Right cardiac atrium (tissue), 5 donors: Measurements from ENCODE around the gene BICD2. TPM values are rescaled to one million over a fixed set of nuclear protein-coding genes. Genes with fewer than 3 reads are reported as not detected.

ENCODE experiments used
- ATAC-seq, 2 donors: fragments of 200-7000 bp; cut with Tn5 transposase; one replicate each; pipeline versions ENCODE4 v1.8.0 to v1.9.1; 2020; ENCODE audit warnings: moderate library complexity in 2 of 2, mild to moderate bottlenecking in 1 of 2
- DNase-seq, 3 donors: peaks; one replicate each; pipeline ENCODE4 v3.0.0-alpha.2; 2020
- H3K27ac ChIP-seq: one replicate; pipeline ENCODE4 v1.5.1; 2013; ENCODE audit warnings: mild to moderate bottlenecking, low read length, control low read depth, moderate library complexity
- H3K27me3 ChIP-seq: one replicate; pipeline ENCODE4 v1.6.1; 2013; ENCODE audit not compliant: control insufficient read depth, insufficient read depth
- H3K4me1 ChIP-seq: one replicate; pipeline ENCODE4 v1.6.1; 2013; ENCODE audit warnings: low read length; ENCODE audit not compliant: control insufficient read depth, insufficient read depth
- H3K4me3 ChIP-seq: one replicate; pipeline ENCODE4 v1.5.1; 2013; ENCODE audit warnings: low read length, control low read depth
- H3K9me3 ChIP-seq: one replicate; pipeline ENCODE4 v1.6.1; 2013; ENCODE audit warnings: low read length; ENCODE audit not compliant: control insufficient read depth
- WGBS: extraction: QIAGEN DNeasy Blood & Tissue Kit; methylation state at CpG from one replicate; pipeline ENCODE4 v1.1.7; 2013; 5-methylcytosine and 5-hydroxymethylcytosine counted together
- intact Hi-C, 4 donors: fragments of 100-400 bp; cut with DNase I; formaldehyde crosslinking; loops; one replicate each; pipeline versions ENCODE4 v1.11.0 to v1.14.0; 2022 to 2023
- polyA plus RNA-seq: library from polyadenylated mRNA; stranded (reverse); fragments of 200-250 nt; gene quantifications from one replicate; pipeline ENCODE4 v1.2.3, GENCODE V29; 2013
- total RNA-seq, 4 donors: library from RNA; stranded (reverse); fragmentation: NEBNext Ultra II Directional; extraction: Animal tissue kit (Norgen Biotek cat#: 25700); gene quantifications; one replicate each; pipeline ENCODE4 v1.2.1, GENCODE V29; 2021
- donor health status: healthy with polysubstance abuse.
- donor health status: DM: no; HTN: yes; CAD: no.
- donor health status: DM: no; HTN: no; CAD: no.
- donor health status: DM: no; HTN: yes; CAD: no; lungs with severe emphysema.
- donor health status: DM: yes; HTN: yes; CAD: no.

The BICD2 gene
- total and polyA plus RNA-seq, 5 donors: 20.0 to 36.0 (median 32.7) TPM

DNA sequence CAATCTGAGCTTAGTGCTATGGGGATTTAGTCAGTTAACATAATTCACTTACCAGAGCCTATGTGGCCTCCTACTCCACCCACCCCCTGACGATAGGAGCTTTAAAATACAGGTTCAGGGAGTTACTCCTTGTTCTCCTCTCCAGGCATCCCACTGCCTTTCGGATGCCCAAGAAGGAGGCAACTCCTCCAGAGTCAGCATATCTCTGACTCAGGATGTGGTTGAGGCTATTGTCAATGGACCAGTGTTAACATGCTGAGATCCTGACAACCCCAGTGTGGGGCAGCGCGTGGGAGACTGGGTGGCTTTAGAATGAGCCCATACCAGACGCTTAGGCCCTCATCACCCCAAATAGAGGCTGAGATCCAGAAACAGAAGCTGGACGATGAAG, 27.4 kb downstream of the BICD2 start:
- DNase-seq: no peak
- Histone ChIP-seq H3K9me3 (no peaks in the 10 kb centered on the region), H3K4me3 (no peak overlapping the region), H3K4me1 (peaks cover 36% of the 10 kb centered on the region), H3K27ac (no peak overlapping the region), H3K27me3 (no peaks in the 10 kb centered on the region)
- WGBS: 80% methylated on average over 6 of the region's 6 CpGs
- no peak for ATAC-seq
- intact Hi-C loops: no loop called here

GRCh38 chr9:92736563-92737215, 27.9 kb downstream of the BICD2 start:
- DNase-seq: no peak
- H3K4me1 ChIP-seq: peaks cover 36% of the 10 kb centered on the region
- no peak overlapping the region for H3K4me3 ChIP-seq
- intact Hi-C loops: no loop called here
- no peak for ATAC-seq
- no peak overlapping the region for H3K27ac ChIP-seq
- H3K9me3 ChIP-seq: no peaks in the 10 kb centered on the region
- H3K27me3 ChIP-seq: no peaks in the 10 kb centered on the region
- WGBS: 70% methylated on average over 9 of the region's 9 CpGs

GRCh38 chr9:92735636-92736562, 28.7 kb downstream of the BICD2 start:
- Histone ChIP-seq H3K9me3 (no peaks in the 10 kb centered on the region), H3K27ac (no peak overlapping the region), H3K4me1 (peaks cover 36% of the 10 kb centered on the region), H3K27me3 (no peaks in the 10 kb centered on the region), H3K4me3 (no peak overlapping the region)
- DNase-seq (no peak), ATAC-seq (no peak)
- WGBS: 67% methylated on average over 9 of the region's 9 CpGs
- intact Hi-C loops: no loop called here

DNA sequence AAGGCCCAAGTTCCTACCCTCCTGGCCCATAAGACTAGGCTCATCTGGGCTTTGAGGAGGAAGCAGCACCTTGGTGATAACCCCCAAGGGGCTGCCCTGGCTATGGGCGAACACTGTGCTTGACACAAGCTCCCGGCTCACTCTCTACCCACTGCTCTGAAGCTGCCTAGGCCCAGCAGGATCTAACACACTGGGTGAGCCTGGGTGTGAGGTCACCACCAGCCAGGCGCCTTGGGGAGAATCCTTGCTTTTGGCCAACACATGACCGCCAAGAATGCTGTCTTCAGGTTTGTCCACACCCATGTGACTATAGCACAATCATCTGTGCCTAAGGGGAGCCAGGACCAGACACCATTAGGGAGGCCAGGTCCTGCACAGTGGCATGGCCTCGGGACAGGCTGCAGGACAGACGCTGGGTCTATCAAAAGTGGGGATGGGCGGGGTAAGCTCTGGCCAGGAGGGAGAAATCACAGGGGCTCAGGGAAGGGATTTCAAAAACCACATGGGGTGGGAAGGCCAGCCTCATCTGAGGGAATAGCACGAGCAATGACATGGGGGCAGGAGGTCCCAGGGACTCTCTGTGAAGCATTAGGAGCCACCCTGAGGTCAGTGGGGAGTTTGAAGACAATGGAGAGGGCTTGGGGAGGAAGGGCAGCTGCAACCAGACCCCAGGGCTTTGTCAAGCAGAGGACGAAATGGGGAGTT, 29.6 kb downstream of the BICD2 start:
- intact Hi-C loops: no loop called here
- 89% methylated on average over 9 of the region's 9 CpGs for WGBS
- H3K4me1 ChIP-seq: peaks cover 32% of the 10 kb centered on the region
- no peaks in the 10 kb centered on the region for H3K27me3 ChIP-seq
- H3K4me3 ChIP-seq: no peak overlapping the region
- ATAC-seq (no peak), DNase-seq (no peak)
- H3K9me3 ChIP-seq: no peaks in the 10 kb centered on the region
- H3K27ac ChIP-seq: no peak overlapping the region

DNA sequence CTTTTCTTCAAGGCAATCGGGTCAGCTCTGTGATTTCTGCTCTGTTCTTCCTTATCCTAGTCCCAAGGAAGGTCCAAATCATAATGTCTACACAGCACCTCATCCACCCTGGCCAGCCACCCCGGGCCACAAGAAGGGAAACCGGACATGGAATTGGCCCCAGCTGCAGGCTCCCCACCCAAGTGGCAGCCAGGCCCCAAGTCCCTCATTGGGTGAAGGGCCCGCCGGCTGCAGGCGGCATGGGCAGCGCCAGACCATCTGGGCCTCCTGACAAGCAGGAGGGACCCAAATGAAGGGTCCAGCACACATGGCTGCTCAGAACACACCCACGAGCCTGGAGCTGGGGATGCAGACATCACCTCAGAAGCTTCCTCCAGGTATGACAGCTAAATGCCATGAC, 33.7 kb downstream of the BICD2 start:
- H3K4me1 ChIP-seq: peaks cover 12% of the 10 kb centered on the region
- no peaks in the 10 kb centered on the region for H3K9me3 ChIP-seq
- 79% methylated on average over 8 of the region's 8 CpGs for WGBS
- H3K27me3 ChIP-seq: no peaks in the 10 kb centered on the region
- H3K27ac ChIP-seq: no peak overlapping the region
- intact Hi-C loops: no loop called here
- ATAC-seq: no peak
- H3K4me3 ChIP-seq: no peak overlapping the region
- DNase-seq: peak in 1 of 3 donors; percentile 4

DNA sequence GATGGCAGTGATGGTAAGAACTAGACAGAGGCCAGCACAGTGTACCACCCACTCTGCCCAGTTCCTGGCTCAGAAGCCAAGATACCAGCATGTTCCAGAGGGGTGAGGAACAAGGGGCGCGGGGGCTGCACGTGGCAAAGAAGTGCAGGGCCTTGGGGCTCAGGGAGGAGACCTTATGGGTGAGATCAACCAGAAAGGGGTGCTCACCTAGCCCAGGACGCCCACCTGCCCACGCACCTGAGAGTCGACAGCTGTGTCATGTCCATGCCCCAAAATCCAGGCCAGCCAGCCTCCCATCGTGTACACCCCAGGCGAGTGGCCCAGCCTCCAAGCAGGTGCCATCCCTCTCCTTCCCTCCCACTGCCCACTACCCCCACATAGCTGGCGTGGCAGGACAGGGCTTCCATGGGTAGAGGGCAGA, 34.9 kb downstream of the BICD2 start:
- ATAC-seq: peak in 1 of 2 donors; percentile 3
- peaks cover 7% of the 10 kb centered on the region for H3K4me1 ChIP-seq
- no peaks in the 10 kb centered on the region for H3K9me3 ChIP-seq
- no peak overlapping the region for H3K27ac ChIP-seq
- 90% methylated on average over 9 of the region's 9 CpGs for WGBS
- DNase-seq: no peak
- intact Hi-C loops: loop anchor here in 1 of 4 donors (10.0 kb wide), 1 partner anchor 65 kb away; no protein-coding TSS in a partner anchor
- no peaks in the 10 kb centered on the region for H3K27me3 ChIP-seq
- H3K4me3 ChIP-seq: no peak overlapping the region

DNA sequence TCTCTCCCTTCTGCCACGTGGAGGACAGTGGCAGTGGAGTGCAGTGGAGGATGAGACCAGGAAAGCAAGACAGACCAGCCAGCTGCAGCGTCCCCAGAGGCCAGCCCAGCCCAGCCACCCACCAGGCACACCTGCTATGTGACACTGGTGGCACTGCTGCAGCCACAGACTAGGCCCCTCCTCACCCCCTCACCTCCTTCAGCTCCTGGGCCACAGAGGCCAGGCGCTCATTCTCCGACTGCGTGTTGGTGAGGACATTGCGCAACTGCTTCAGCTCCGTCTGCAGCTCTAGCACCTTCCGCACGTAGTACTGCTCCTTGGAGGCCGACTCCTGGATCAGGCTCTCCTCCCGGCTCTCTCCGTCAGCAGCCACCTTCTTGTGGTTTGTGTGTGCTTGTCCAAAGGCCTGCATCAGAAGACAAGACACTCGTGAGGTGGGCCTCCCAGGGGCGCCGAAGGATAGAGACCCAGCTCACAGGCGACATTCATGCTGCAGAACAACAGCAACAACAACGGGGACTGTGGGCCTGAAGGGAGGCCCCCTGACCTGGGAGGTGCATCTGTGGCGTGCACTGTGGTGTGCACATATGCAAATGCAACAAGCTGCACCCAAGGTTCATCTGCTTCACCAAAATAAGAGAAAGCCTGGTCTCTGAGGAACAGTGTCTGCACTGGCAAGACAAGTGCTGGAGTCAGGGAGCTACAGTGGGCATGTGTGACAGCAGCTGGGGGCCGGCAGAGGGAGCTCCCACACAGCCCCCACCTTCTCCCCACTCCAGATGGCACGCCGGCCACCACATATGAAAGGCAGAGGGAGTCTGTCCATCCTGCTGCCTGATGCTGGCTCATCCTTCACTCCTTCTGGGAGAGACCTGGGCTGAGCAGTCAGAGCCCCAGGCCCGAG, 35.5 kb downstream of the BICD2 start:
- peaks cover 7% of the 10 kb centered on the region for H3K4me1 ChIP-seq
- no peaks in the 10 kb centered on the region for H3K9me3 ChIP-seq
- intact Hi-C loops: loop anchor here in 1 of 4 donors (10.0 kb wide), 1 partner anchor 66 kb away; no protein-coding TSS in a partner anchor

DNA sequence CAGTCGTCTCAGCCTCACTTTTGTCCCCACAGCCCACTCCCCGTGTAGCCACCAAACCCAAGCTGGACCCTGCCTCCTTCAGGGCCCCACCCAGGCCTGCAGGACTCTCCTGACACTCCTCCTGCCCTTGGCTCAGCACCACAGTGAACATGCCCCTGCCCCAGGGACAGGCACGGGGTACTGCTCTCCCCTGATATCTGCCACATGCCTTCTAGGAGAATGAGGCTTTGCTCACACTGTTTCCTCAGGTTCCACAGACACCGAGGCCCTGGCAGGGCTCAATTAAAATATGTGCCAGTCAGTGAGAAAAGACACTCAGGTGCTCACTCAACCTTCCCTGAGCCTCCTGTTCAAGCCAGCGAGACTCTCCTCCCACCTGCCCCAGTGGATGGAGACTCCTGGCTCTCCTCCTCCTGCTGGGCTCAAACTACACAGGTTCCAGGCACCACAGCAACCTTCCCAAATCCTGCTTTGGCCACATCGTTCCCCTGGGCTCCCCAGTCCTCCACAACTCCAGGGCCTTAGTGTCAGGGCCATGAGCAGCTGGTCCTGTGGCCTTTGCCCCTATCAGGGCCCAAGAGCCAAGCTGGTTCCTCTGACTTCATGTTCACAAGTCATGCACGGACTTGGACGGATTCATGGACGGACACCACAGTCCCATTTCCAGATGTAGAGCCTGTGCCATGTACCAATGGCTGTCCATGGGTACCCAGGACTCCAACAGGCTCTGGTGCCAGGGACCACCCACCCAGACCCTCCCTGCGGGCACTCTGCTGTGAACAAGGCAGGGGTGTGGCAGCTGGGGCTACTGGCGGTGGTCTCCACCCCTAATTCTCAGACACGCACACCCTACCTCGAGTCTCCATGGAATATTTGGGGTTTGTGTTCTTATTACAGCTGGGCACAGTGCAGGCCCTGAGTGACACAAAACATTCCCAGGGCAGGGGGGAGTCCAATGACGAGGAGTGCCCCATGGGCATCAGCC, 36.6 kb downstream of the BICD2 start:
- Histone ChIP-seq H3K9me3 (no peaks in the 10 kb centered on the region), H3K27me3 (no peaks in the 10 kb centered on the region), H3K4me3 (no peak overlapping the region), H3K4me1 (peaks cover 7% of the 10 kb centered on the region), H3K27ac (no peak overlapping the region)
- intact Hi-C loops: loop anchor here in 1 of 4 donors (10.0 kb wide), 1 partner anchor 67 kb away; no protein-coding TSS in a partner anchor
- no peak for ATAC-seq
- 87% methylated on average over 14 of the region's 14 CpGs for WGBS
- DNase-seq: no peak

More for the DNA sequence above, 35.5 kb downstream of the BICD2 start:
- DNase-seq: peak in 2 of 3 donors; percentile 67 to 69
- Histone ChIP-seq H3K27me3 (no peaks in the 10 kb centered on the region), H3K27ac (no peak overlapping the region), H3K4me3 (no peak overlapping the region)
- WGBS: 77% methylated on average over 22 of the region's 22 CpGs
- peak; percentile 44 to 53 for ATAC-seq

DNA sequence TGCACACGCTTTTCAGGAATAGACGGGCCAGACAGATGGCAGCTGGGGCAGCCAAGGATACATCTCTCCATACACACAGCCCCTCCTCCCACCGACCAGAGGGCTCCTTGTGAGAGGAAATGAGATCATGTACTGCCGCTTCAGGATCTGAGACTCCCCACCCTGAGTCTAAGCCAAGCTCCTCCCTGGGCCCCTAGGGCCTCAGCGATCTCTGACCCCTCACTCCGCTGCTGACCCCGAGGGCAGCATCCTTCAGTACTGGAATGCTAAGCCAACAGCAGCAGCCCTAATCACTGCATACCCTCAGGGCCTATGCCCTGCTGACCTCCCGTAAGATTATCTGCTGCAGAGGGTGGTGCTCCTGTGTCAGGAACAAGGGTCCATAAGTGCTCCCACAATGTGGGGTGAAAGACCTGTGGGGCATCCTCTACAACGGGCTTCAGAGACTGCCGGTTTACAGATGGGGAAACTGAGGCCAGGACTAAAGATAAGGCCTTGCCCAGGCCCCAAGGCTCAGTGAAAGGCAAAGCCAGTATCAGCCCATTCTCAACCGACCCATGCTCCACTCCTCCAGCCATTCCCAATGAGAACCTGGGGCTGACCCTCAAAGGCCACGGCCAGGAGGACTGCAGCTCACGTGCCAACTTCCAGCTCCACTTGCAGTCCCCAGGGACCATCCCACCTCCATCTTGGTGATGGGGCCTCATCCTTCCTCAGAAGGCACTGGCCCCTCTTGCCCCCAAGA, 37.5 kb downstream of the BICD2 start:
- intact Hi-C loops: loop anchor here in 1 of 4 donors (10.0 kb wide), 1 partner anchor 68 kb away; no protein-coding TSS in a partner anchor
- peak; percentile 55 to 77 (median 75) for DNase-seq

More for the DNA sequence above, 37.5 kb downstream of the BICD2 start:
- H3K4me1 ChIP-seq: peaks cover 7% of the 10 kb centered on the region
- no peaks in the 10 kb centered on the region for H3K9me3 ChIP-seq
- peak; percentile 29 to 85 for ATAC-seq
- no peak overlapping the region for H3K4me3 ChIP-seq
- H3K27me3 ChIP-seq: no peaks in the 10 kb centered on the region
- WGBS: 43% methylated on average over 13 of the region's 13 CpGs
- no peak overlapping the region for H3K27ac ChIP-seq
